ENCODE results near the gene MYO1E. TPM values are rescaled to one million over a fixed set of nuclear protein-coding genes. Genes with fewer than 3 reads are reported as not detected.

Gene MYO1E
- total and polyA plus RNA-seq, 2 of the 4 experiments (the other 2 are of a cell fraction) = 13.4 to 37.3 TPM

GRCh38 chr15:59360305-59360704 lies 12.4 kb downstream of the MYO1E start:
- intact Hi-C loops (cut with micrococcal nuclease) = no loop called here
- Histone ChIP-seq H3K4ac (ENCODE audit: low read depth, low read length) (no peak overlapping the region), H3K36me3 (ENCODE audit: control insufficient read depth, insufficient read depth, low read length) (peaks cover 1% of the 10 kb centered on the region; the same call in 1 of the 2 replicates), H2BK5ac (ENCODE audit: low read depth, low read length, poor library complexity, severe bottlenecking) (peak overlapping the region; percentile 16), H2AK9ac (replicated peaks; ENCODE audit: low read depth, low read length, poor library complexity) (no peak overlapping the region), H3K9ac (ENCODE audit: low read depth, low read length) (no peak overlapping the region), H3K9me1 (ENCODE audit: insufficient read depth, low read length) (peaks cover 10% of the 10 kb centered on the region), H4K20me1 (ENCODE audit: insufficient read depth, low read length) (peaks cover 38% of the 10 kb centered on the region), H2AK5ac (ENCODE audit: low read depth, low read length) (no peak overlapping the region), H3K4me2 (ENCODE audit: low read depth, low read length) (no peak overlapping the region), H3K56ac (ENCODE audit: extremely low read depth, insufficient read depth, low read length) (no peak overlapping the region), H3K4me1 (ENCODE audit: control insufficient read depth, insufficient read depth, low read length) (peaks cover 7% of the 10 kb centered on the region), H2BK15ac (ENCODE audit: low read depth, low read length) (no peak overlapping the region), H3K27me3 (ENCODE audit: control insufficient read depth, insufficient read depth, low read length) (no peaks in the 10 kb centered on the region), H2AFZ (replicated peaks; ENCODE audit: low read length, poor library complexity) (no peak overlapping the region), H3K27ac (ENCODE audit: insufficient read depth, low read length) (no peak overlapping the region), H4K8ac (ENCODE audit: low read depth in 2 of 2, low read length in 2 of 2) (no peak overlapping the region), H2BK120ac (ENCODE audit: low read depth, low read length) (no peak overlapping the region), H3K79me1 (ENCODE audit: low read depth in 1 of 2, low read length in 2 of 2) (peaks cover 24 to 67% of the 10 kb centered on the region in 2 experiments; a peak in 3 of 4 replicates), H4K5ac (ENCODE audit: low read depth, low read length) (no peak overlapping the region), H3K14ac (replicated peaks; ENCODE audit: low read depth, low read length) (0 out of 2 replicates have a peak overlapping the region, but pooled peaks have one; percentile 42), H3K4me3 (ENCODE audit: insufficient read depth, low read depth, low read length) (no peak overlapping the region), H3K9me3 (ENCODE audit: control insufficient read depth, insufficient read depth, low read length) (no peaks in the 10 kb centered on the region), H2BK20ac (ENCODE audit: low read depth, low read length) (no peak overlapping the region), H4K91ac (ENCODE audit: insufficient read depth, low read depth, low read length) (no peak overlapping the region), H3K18ac (ENCODE audit: low read depth, low read length) (no peak overlapping the region), H3K23ac (ENCODE audit: low read depth, low read length) (0 out of 2 replicates have a peak overlapping the region, but pooled peaks have one; percentile 30)
- ATAC-seq (ENCODE audit: low read depth) = no peak
- TF ChIP-seq RAD21 (IDR thresholded peaks at IDR 0.05; ENCODE audit: low read length) (0 out of 2 replicates have a peak, but pooled peaks have one; percentile 7), CTCF (conservative IDR thresholded peaks at IDR 0.05; ENCODE audit: low read depth, low read length) (peak; percentile 21; the same call in 1 of the 2 replicates), RFX5 (IDR thresholded peaks at IDR 0.05; ENCODE audit: low read depth, low read length) (no peak)
- ChIA-PET CTCF (interaction anchor here (0.9 to 1.0 kb wide), 2 partner anchors 15 to 113 kb away, joined by 3 to 4 read pairs; no protein-coding TSS in a partner anchor), POLR2A (ENCODE audit: unreplicated experiment) (no interaction called here)
- DNase-seq = no peak
- no TSS peak for BruUV-seq (replicated peaks)
- in situ Hi-C loops (cut with MboI; ENCODE audit: low sequenced_read_pairs) = no loop called here
- dilution Hi-C loops (cut with HindIII; ENCODE audit: low sequenced_read_pairs, unreplicated experiment) = no loop called here
- no CpG with 5 or more reads among the region's 2 CpGs for WGBS, 2 experiments (ENCODE audit: extremely low coverage in 2 of 2, insufficient read length in 1 of 2)

All from IMR-90 (cell line).